CD4-positive, alpha-beta T cell treated with Interleukin-4 for 1 hour (primary cell): ENCODE data around the gene PADI2.

ENCODE experiments used
- DNase-seq, 2 donors: peaks; one replicate each; pipeline ENCODE4 v3.0.0-alpha.2; 2020 to 2022

PADI2 gene

DNA sequence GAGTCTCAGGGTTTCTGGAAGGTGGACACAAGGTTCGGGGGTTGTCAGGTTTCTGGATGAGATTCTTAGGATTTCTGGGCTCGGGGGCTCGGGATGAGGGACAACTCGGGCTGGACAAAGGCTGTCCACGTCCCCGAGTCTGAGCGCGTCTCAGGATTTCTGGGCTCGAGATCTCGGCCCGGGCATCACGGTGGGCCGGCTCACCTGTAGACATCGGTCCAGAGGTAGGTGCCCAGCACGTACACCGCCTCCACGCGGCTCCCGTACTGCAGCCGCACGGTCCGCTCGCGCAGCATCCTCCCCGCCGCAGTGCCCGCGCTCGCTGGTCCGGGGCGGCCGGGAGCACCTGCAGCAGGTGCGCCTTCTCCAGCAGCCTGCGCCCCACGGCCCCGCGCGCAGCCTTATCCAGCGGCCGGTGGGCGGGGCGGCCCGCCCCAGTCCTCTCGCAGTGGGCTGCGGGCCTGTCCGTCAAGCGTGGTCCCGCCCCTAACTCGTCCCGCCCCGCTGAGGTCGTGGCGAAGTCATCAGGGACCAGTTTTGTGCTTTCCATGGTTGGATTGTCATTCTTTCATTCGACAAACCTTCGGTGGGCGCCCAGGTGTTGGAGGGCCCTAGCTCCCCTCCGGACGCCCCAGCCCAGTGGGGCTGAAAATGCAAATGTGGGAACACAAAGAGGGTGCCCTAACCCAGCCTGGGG is at the start of gene PADI2:
PADI2 (minus strand) TSS at position 376 of the 697 bp plus-strand sequence; CDS start at position 296, 80 bp downstream.
- peak; percentile 42 to 63 for DNase-seq

DNA sequence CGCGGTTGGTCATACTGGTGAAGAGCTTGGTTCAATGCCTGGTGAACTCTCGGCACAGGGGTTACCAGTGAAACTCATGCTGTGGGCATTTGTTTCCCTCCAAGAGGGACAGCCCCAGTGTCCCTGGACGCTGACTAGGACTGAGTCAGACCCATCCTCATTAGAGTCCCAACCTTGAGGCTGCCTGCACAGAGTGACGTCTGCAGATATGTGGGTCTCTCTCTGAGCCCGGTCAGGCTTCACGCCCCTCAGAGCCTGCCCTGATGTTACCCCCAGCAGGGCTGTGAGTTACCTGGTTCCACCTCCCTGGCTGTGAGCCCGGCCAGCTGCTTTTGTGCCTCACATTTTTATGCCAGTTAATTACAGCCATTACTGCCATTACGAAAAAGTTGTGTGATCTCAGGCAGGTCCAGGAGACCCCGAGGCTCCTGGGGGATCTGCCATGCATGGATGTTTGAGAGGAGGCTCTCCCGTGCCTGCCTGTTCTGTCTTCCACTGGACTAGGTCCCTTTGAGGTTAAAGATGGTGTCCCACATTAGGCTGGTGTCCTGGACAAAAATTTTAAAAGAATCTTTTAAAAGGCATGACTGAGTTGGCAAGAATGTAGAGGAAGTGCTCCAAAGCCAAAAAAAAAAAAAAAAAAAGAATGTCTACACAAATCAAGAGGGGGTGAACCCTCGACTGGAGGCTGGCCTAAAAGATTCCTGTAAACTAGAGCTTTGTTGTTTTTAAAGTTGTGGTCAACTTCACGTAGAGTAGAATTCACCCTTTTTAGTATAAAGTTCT is 49.0 kb upstream of the PADI2 start:
- no peak for DNase-seq

DNA sequence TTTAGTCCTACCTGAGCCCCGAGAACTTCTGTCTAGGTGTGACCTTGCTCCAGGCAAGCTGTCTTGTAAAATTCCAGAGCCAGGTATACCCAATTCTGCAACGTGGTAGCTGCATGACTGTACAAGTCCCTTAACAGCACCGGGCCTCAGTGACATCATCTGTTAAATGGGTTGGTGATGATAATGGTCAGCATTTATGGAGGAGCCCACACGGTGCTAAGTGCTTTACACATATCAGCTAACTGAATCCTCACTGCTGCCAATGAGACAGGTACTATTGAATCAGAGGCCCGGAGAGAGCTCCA is 48.5 kb upstream of the PADI2 start:
- DNase-seq, result no peak

DNA sequence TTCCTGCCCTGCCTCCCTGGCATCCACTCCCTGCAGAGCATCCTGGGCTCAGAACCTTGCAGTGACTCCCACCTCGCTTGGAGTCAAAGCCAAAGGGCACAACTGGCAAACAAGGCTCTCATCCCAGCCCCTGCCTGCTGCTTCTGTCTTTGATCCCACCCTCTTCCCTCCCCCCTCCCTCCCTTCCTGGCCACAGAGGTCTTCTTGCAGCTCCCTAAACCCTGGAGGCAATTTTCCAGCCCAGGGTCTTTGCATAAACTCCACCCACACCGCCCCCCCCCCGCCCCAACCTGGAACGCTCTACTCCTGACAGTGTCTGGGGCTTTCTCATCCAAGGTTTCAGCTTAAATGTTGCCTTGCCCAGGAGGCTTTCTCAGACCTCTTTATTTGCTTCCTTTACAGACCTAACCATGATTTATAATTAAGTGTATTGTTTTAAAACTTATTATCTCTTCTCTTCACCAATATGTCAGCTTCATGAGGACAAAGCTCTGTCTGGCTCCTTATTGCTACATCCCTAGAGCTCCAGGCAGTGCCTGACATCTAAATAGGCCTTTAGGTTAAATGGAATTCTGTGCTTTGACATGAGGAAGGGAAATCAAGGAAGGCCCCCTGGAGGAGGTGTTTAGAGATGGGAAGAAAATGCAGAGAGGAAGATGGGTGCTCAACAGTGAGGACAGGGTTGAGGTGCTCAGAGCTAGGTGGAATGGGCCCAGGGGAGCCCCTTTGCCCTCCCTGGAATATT is 48.0 kb upstream of the PADI2 start:
- DNase-seq, result no peak

DNA sequence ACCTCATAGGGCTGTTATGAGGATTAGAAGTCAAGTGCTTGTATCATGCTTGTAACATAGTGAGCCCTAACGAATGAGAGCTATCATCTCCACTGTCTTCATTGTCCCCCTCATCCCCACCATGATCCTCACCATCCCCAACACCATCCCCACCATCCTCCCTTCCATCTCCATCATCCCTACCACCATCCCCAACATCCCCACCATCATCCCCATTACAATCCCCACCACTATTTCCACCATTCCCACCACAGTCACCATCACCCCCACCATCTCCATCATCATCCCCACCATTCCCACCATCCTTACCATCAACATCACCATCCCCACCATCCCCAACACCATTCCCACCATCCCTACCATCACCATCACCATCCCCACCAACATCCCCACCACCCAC is 46.6 kb upstream of the PADI2 start:
- no peak for DNase-seq

DNA sequence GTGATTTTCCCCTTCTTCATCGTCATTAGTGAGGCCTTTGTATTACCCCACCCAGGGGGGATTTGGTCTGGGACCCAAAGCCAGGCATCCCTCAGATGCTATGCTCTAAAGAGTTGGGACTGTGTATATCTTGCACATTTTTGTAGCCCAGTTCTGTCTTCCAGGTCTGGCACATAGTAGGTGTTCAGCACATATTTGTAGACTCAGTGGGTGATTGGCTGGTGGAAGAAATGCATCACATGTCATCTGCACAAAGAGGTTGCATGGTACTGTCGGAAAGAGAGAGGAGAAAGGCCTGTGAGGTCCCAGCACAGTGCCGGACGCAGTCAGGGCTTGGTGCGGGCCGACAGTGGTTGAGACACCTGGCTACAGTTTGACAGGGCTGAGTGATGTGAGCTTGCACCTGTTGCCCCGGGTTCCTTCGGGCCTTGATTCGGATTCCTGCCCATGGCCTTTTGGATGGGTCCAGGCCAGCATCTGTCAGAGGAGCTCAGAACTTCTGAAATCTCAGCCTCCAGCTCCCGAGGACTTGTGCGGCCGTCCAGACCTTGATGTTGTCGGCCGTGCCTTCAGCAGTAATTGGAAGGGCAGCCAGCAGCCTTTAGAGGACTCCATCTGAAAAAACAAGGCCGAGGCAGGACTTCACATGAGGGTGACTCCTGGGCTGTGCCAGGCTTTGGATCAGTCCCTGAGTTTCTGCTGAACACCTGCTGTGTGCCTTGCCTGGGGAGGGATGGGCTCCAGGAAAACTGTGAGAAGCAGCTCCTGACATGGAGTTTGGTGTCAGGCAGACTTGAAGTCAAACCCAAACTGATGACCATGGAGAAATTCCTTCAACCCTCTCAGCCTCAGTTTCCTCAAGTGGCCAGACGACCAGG is 44.8 kb upstream of the PADI2 start:
- DNase-seq, result no peak

DNA sequence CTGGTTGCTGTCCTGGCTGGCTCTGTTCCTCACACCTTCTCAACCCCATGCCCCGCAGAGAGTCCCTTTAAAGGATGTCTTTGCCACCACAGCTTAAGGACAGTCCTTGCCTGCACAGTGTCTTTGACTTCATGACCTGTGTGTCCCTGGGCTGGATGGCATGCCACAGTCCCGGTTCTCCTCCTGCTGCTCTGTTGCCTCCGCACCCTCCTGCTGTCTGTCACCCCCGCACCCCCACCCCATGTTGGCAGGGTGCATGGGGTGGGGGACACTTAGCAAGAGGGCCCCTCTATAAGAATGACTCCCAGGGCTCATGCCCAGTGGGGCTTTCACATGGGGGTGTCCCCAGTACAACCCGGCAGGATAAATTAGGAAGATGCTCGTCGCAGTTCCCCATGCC is 44.1 kb upstream of the PADI2 start:
- no peak for DNase-seq

DNA sequence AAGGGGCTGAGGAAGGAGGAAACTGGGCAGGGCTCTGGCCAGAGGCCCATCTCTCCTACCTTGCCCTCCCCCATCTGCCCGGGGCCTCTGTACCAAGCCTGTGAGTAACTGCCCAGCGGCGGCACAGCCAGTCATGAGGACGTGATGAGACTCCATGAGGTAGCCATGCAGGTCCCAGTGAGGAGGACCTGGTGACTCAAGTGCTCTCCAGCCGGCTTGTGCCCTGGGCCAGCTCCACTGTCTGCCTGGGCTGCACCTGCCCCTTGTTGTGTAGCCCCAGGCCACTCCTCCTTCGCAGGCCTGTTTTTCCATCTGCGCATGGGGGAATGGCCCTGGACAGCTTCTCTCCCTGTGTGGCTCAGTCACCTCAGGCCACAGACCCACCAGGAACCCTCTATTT is 43.7 kb upstream of the PADI2 start:
- no peak for DNase-seq

DNA sequence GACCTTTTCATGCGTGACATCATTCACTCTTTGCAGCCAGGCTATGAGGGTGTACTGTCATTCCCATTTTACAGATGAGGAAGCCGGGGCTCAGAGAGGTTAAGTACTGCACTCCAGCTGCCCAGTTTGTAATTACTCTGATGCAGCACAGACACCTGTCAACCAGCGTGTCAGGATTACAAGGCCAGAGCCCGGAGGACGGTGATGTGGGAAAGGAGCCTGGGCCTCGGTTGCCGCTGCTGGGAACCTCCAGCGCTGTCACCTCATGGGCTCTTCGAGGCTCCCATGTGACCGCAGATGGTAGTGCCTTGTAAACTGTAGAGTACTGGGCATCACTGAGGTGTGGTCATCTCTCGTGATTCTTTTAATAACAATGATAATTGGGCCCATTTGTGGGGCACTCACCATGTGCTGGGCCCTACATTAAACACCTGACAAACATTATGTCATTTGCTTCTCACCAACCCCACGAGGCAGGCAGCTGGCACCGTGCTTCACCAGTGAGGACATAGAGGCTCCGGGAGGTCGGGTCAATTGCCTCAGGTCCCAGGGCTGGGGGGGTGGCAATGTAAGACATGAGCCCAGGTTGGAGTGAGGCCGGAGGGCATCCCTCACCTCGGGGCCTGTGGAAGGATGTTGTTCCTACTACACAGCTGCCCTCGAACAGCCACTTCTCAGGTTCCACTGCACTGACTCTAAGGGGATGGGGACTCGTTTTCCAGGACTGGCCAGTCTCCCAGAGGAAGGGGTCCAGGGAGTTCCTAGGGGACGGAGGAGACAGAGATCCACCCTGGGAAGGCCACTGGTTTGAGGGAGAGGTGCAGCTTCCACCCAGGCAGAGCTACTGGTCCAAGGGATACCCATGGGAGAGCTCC is 42.9 kb upstream of the PADI2 start:
- no peak for DNase-seq

DNA sequence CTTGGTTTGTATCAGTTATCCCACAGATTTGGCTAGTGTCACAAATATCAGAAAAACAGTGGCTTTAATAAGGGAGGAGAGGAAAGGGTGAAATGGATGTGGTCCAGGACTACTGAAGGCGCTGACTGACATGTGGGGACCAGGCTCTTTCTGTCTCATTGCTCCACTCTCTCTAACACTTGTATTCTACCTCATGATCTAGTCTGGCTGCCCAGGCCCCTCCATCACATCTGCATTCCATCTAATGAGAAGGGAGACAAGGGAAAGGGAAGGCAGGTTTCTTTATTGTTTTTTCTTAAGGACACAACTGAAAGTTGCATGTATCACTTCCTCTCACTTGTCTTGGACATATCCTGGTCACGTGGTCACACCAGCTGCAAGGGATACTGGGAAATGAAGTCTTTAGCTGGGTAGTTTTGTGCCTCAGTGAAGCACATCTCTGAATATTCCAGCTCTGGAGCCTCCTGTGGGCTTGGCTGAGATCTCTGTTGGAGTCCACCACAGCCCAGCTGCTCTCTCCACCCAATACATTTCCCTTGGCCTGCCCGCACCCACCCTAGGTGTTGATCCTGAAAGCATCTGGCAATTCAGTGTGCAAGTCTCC is 42.0 kb upstream of the PADI2 start:
- no peak for DNase-seq

DNA sequence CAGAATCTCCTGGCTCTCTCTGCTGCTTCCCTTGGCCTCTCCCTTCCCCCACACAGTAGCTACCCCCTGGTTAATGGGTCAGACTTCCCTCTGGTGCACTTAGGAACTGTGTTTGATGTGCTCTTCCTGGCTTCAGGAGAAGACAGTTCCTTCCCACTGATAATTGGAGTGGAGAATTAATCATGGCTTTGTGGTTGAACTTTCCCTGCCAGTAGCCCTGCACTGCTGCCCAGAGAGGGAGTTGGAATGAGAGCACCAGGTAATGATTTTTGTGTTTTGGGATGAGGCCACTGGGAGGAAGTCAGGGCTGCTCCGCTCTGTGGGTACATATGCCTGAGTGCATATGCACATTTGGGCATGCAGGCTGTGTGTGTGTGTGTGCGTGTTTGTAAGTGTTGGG is 39.7 kb upstream of the PADI2 start:
- DNase-seq, result no peak

DNA sequence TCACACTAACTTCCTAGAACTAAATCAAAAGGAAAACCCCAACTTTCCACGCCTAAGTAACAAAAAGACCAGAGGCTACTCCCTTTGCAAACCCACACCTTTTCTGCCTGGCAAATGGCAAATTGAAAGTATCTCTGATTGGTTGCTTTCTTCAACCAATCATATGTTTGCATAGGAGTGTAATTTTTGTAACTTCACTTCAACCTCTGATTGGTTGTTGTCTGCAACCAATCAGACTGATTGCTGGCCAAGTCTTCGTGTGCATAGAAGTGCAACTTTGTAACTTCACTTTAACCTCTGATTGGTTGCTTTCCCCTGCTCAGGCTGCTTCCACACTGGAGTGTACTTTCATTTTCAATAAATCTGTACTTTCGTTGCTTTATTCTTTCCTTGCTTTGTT is 36.9 kb upstream of the PADI2 start:
- peak in 1 of 2 donors; percentile 1 for DNase-seq

DNA sequence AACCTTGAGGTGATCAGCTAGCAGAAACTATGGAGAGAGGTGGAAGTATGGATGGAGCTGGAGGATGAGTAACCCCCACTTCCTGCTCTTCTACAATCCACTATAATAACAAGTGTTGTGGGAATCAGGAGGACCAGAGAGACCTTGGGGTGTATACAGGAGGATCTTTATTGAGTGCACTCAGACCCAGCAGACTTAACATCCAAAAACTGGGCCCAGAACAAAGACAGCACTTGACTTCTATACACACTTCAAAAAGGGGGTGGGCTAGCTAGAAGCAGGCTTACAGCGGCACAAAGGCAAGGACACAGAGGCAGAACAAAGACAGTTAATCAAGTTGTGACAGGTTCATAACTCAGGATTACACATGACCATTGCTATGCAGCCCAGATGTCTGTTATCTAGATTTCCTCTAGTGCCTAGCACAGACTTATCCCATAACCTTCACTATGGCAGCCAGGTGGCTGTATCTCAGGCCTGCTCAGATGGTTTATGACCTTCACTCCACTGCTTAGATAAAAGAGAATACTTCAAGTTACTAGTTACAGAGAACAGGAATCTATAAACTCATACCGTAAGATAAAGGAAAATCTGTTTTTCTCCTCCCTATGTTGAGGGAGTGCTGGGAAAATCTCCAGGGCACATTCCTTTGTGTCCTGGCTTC is 36.1 kb upstream of the PADI2 start:
- DNase-seq, result no peak

DNA sequence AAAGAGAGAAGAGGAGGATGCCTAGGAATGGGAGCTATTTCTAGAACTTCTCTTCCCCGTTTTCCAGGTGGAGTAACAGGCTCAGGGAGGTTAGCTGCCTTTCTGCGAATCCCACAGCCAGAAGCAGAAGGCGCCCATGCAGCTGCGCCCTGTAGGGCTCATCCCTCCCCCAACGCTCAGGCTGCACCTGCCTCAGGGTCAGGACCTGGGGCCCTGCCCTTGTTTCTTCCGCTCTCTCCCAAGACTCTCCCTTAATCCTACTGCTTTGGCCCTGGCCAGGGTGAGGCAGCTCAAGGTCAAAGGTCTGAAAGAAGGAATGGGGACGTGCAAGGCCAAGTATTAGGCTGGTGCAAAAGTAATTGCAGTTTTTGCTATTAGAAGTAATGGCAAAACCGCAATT is 30.5 kb upstream of the PADI2 start:
- DNase-seq, result no peak

DNA sequence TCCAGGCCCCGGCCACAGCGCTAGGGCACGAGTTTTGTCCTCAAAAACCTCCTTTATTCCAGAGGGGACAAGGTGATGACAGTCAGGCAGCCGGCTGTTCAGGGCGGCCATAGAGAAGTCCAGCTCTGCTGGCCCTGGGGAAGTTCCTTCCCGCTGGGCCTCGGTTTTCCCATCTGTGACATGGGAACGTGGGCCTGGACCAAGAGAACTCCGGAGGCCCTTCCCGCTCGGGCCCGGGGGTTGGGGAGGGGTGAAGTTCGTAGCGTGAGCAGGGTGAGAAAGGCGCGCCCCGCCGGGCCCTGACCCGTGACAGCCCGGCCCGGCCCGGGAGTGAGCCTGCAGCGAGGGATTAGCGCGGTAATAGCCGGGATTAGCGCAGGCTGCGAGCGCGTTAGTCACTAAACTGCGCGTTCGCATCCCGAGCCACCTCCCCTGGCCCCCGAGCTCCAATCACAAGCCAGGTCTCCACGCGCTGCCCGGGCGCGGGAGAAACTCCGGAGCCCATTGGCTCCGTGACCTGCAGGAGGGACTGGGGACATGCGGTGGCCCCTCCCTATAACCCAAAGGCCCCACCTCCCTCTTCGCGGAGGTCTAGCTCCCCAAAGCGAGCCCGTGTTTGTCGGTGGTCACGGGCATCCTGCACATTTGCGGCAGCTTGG is 29.8 kb upstream of the PADI2 start:
- no peak for DNase-seq

DNA sequence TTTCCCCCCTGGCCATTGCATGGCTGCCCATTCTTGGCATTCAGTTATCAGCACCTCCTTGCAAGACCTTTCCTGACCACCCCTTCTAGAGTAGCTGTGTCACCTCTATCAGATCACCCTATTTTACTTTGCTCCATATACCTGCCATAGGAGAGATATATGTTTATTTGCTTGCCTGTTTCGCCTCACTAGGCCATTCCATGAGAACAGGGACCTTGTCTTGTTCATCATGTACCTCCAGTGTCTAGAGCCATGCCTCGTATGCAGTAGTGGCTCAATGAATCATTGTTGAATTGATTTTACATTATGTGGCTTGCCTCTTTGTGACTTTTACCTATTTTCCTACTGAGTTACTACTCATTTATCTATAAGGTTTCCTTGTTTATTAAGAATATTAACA is 26.4 kb upstream of the PADI2 start:
- DNase-seq, result no peak

DNA sequence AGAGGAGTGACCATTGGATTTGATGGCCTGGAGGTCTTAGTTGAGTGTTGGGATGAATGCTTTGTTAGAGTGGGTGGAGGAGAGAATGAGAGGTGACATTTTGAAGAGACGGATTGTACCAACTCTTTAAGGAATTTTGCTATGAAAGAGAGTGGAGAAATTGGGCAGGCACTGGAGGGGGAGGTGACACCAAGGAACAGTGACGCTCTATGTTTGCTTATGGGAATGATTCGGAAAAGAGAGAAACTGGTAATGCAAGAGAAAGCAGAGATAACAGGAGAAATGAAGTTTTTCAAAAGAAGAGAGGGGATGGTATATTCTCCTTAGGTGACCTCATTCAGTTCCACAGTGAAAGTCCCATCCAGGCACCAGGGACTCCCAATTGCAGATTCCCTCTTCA is 24.5 kb upstream of the PADI2 start:
- no peak for DNase-seq

DNA sequence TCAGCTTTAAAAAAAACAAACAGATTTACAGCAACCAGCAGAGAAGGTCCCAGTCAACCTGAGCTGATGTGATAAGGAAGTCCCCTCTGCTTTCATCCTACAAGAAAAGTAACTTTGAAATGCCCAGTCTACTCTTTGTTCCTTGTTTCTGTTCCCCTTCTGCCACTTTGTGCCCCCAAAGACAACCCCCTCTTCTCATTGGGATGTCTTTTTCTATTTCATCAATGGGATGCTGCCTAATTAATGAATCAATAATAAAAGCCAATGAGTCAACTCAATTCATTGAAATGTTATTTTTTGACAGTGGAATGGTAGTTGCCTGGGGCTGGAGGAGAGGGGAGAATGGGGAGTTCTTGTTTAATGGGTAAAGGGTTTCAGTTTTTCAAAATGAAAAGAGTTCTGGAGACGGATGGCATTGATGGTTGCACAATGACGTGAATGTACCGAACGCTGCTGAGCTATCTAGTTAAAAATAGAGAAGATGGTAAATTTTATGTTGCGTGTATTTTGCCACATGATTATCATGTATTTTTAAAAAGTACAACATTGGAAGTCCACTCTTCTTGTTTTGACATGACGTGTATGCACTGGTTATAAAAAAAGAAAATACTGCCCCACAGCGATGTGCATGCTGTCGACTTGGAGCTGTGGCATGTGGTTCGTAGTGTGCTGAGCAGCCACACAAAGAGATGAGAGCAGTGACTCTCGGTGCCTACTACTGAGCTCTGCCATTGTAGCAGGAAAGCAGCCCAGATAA is 22.4 kb upstream of the PADI2 start:
- DNase-seq, result peak; percentile 25 to 31

DNA sequence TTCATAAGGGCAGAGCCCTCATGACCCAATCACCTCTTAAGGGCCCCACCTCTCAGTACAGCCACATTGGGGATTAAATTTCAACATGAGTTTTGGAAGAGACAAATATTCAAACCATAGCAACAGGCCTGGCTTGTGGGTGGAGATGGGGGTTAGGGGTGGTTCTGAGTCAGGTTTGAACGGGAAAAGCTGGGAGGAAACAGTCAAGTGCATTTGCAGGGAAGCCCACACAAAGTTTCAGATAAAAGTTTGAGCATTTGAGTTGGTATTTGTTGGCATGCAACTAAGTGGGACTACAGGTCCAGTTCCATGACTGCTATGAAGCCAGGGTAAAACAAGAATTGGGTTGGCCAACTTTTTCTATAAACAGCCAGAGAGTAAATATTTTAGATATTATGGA is 21.0 kb upstream of the PADI2 start:
- no peak for DNase-seq

DNA sequence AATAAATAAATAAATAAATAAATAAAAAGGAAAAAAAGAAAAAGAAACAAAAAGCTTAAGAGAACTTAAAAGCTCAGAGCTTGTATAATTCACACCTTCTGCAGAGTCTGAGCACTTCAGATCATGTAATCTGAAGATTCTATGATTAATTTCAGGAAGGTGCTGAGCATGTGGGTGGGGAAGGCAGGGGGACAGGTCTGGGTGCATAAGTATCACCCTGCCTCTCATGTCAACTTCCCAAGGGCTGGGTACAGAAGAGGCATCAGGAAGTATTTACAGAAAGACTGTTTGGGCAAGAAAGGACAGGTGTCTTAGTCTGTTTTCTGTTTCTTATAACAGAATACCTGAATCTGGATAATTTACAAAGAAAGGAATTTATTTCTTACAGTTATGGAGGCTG is 20.4 kb upstream of the PADI2 start:
- no peak for DNase-seq
